OCI-M2 (cell line): ENCODE measurements around the gene WFIKKN2.
"Not testable (repeated sequence)": the region's sequence is repeated elsewhere in the genome, so short reads cannot be mapped to it uniquely, and the experiment has no call there.

Experiments
- DNase-seq: peaks from one replicate; lab custom pipeline; 2025; ENCODE audit not compliant: unreplicated experiment; lab: John Stamatoyannopoulos, UW

The WFIKKN2 gene

GRCh38 chr17:50835301-50836234 lies at the start of gene WFIKKN2:
TSS of gene WFIKKN2 (plus strand) at chr17:50835586. CDS start at chr17:50835938, 352 bp downstream.
- no peak for DNase-seq

GRCh38 chr17:50785946-50786570 lies 49.3 kb upstream of the WFIKKN2 start:
- DNase-seq: no peak

- DNase-seq: no peak
These were observed 48.3 kb upstream of the WFIKKN2 start for GRCh38 chr17:50787106-50787505.

- DNase-seq: no peak
These were observed 44.8 kb upstream of the WFIKKN2 start for GRCh38 chr17:50790618-50791017.

GRCh38 chr17:50792132-50792531 lies 43.3 kb upstream of the WFIKKN2 start:
- DNase-seq: no peak

- DNase-seq: no peak
These were observed 42.4 kb upstream of the WFIKKN2 start for GRCh38 chr17:50793007-50793406.

- no peak for DNase-seq
These were observed 41.0 kb upstream of the WFIKKN2 start for GRCh38 chr17:50794361-50794760.

- DNase-seq: no peak
These were observed 38.1 kb upstream of the WFIKKN2 start for GRCh38 chr17:50797135-50797810.

GRCh38 chr17:50798424-50799288 lies 36.7 kb upstream of the WFIKKN2 start:
- no peak for DNase-seq

GRCh38 chr17:50799582-50799981 lies 35.8 kb upstream of the WFIKKN2 start:
- no peak for DNase-seq

GRCh38 chr17:50800196-50800700 lies 35.1 kb upstream of the WFIKKN2 start:
- no peak for DNase-seq

- no peak for DNase-seq
These were observed 32.5 kb upstream of the WFIKKN2 start for GRCh38 chr17:50802609-50803571.

GRCh38 chr17:50803676-50804075 lies 31.7 kb upstream of the WFIKKN2 start:
- no peak for DNase-seq

- DNase-seq: not testable (repeated sequence)
These were observed 30.5 kb upstream of the WFIKKN2 start for GRCh38 chr17:50804749-50805475.

- no peak for DNase-seq
These were observed 29.9 kb upstream of the WFIKKN2 start for GRCh38 chr17:50805486-50805885.

- no peak for DNase-seq
These were observed 29.2 kb upstream of the WFIKKN2 start for GRCh38 chr17:50806141-50806643.

- no peak for DNase-seq
These were observed 28.4 kb upstream of the WFIKKN2 start for GRCh38 chr17:50807009-50807408.

GRCh38 chr17:50807675-50808074 lies 27.7 kb upstream of the WFIKKN2 start:
- DNase-seq: no peak

GRCh38 chr17:50808413-50808812 lies 27.0 kb upstream of the WFIKKN2 start:
- DNase-seq: no peak
